Chondrocyte (in vitro differentiated cells): ENCODE data around the gene TIGD4. TPM values are rescaled to one million over a fixed set of nuclear protein-coding genes. Genes with fewer than 3 reads are reported as not detected.

Experiments
- DNase-seq: peaks from one replicate; pipeline ENCODE4 v3.0.0; 2021; ENCODE audit warnings: mixed read lengths, low spot score
- H3K27ac Mint-ChIP-seq: one replicate; pipeline ENCODE4 v1.8.0; 2021; ENCODE audit warnings: mild to moderate bottlenecking, moderate library complexity, mixed read lengths; ENCODE audit not compliant: unreplicated experiment
- H3K27me3 Mint-ChIP-seq: 2 replicates; pipeline ENCODE4 v1.8.0; 2021; ENCODE audit warnings: low read depth, mixed read lengths
- H3K36me3 Mint-ChIP-seq: 2 replicates; pipeline ENCODE4 v1.8.0; 2021; ENCODE audit warnings: low read depth, mixed read lengths
- H3K4me1 Mint-ChIP-seq: 2 replicates; pipeline ENCODE4 v1.8.0; 2021; ENCODE audit warnings: low read depth, mild to moderate bottlenecking, mixed read lengths
- H3K4me3 Mint-ChIP-seq: one replicate; pipeline ENCODE4 v1.8.0; 2021; ENCODE audit warnings: mild to moderate bottlenecking, moderate library complexity, mixed read lengths; ENCODE audit not compliant: unreplicated experiment
- H3K9me3 Mint-ChIP-seq: 2 replicates; pipeline ENCODE4 v1.8.0; 2021; ENCODE audit warnings: low read depth, mixed read lengths
- CTCF ChIP-seq: fragments of 200-600 bp; sonication (generic); IDR thresholded peaks from 2 replicates; pipeline ENCODE4 v1.5.0; 2021; ENCODE audit warnings: antibody characterized with exemption, mild to moderate bottlenecking, moderate library complexity
- total RNA-seq: library from RNA; stranded (reverse); gene quantifications from 3 replicates; pipeline ENCODE4 v1.2.1, GENCODE V29; 2021

Gene TIGD4
- total RNA-seq, 1 donor from 2014 or later = 0.20 TPM

DNA sequence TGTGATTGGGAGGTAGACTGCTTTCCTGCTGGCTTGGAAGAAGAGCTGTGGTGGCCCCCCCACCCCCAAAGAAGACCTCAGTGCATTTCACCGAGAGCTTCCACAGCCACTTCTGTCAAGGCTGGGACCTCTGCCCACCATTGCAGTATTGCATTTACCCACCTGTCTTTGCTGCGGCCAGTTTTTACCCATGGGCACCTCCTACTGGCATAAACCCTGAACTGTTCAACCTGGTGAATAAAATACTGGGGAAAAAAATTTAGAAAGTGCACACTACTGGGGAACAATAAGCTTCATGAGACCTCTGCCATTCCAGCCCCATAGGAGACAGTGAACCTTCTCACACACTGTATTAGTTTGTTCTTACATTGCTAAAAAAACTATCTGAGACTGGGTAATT lies 40.5 kb upstream of the TIGD4 start:
- Mint-ChIP-seq H3K9me3 (peaks cover 25% of the 10 kb centered on the region), H3K27ac (no peak overlapping the region), H3K4me3 (no peak overlapping the region), H3K27me3 (no peaks in the 10 kb centered on the region), H3K4me1 (peaks cover 14% of the 10 kb centered on the region), H3K36me3 (peaks cover 11% of the 10 kb centered on the region)
- TF ChIP-seq CTCF = peak; percentile 13
- DNase-seq = no peak

DNA sequence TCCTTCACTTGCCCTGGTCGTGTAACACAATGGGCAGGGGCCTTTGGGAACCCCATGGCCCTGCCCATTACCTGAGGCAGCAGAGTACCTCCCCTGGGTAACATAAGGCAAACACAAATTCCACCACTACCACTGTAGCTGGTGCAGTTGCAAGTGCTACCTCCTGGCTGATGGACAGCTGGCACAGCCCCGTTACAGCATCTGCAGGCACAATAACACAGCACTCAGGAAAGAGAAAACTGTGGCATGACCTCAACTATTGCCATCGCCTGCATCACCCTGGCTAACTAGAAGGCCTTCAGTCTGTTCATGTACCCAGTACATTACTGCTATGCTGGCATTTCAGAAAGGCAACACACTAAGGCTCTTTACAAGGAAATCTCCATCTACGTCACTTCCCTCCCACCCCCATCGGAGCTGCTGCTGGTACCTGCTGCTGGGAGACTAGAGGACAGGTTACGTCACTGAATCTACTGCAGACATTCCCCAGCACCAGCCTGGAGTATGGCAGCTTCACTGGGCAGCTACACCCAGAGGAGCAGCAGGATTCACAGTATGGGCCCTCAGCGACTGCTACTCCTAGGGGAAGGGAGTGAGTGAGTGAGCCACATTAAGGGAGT lies 39.6 kb upstream of the TIGD4 start:
- no peak overlapping the region for H3K27ac Mint-ChIP-seq
- peaks cover 14% of the 10 kb centered on the region for H3K4me1 Mint-ChIP-seq
- H3K27me3 Mint-ChIP-seq = no peaks in the 10 kb centered on the region
- no peak overlapping the region for H3K4me3 Mint-ChIP-seq
- DNase-seq = no peak
- peaks cover 26% of the 10 kb centered on the region for H3K9me3 Mint-ChIP-seq
- H3K36me3 Mint-ChIP-seq = peaks cover 13% of the 10 kb centered on the region
- TF ChIP-seq CTCF = no peak

- Mint-ChIP-seq H3K4me1 (peaks cover 14% of the 10 kb centered on the region), H3K9me3 (peaks cover 30% of the 10 kb centered on the region), H3K27ac (no peak overlapping the region), H3K4me3 (no peak overlapping the region), H3K36me3 (peaks cover 13% of the 10 kb centered on the region), H3K27me3 (no peaks in the 10 kb centered on the region)
- no peak for TF ChIP-seq CTCF
- no peak for DNase-seq
Measured at GRCh38 chr4:152817331-152817730, 37.8 kb upstream of the TIGD4 start.

DNA sequence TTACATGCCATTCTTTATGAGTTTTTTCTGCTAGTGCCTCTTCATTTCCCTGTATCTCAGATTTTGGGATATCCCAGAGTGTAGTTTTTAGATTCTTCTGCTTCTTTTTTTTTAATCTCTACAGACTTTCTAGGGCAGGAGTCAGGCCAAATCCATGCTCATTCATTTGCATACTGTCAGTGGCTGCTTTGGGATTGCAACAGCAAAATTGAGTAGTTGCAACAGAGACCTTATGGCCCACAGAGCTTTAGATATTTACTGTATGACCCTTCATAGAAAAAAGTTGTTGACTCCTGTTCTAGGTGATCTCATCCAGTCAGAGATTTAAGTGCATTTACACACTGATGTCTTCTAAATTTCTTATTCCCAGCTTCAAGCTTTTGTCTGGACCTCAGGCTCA lies 35.5 kb upstream of the TIGD4 start:
- Mint-ChIP-seq H3K27me3 (no peaks in the 10 kb centered on the region), H3K4me1 (peaks cover 14% of the 10 kb centered on the region), H3K4me3 (no peak overlapping the region), H3K36me3 (peaks cover 12% of the 10 kb centered on the region), H3K9me3 (peaks cover 25% of the 10 kb centered on the region), H3K27ac (no peak overlapping the region)
- no peak for DNase-seq
- TF ChIP-seq CTCF = no peak

DNA sequence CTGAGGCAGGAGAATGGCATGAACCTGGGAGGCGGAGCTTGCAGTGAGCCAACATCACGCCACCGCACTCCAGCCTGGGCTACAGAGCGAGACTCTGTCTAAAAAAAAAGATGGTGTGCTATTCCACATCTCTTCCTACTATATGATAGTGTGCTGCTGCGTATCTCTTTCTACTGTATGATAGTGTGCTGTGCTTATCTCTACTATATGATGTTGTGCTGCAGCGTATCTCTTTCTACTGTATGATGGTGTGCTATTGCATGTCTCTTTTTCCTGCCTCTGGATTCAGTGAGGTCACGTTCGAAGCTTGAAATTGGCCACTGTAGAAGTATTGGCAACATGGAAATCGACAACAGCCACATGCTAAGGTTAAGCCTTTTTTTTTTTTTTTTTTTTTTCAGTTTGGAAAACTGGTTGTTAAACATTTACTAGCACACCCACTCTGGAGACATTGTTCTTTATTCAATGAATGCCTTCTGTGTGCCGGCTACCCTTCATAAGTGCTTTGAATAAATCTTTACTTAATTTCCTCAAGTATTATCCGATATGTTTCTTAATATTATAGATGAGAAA lies 31.3 kb upstream of the TIGD4 start:
- Mint-ChIP-seq H3K36me3 (peaks cover 6% of the 10 kb centered on the region), H3K4me1 (peaks cover 16% of the 10 kb centered on the region), H3K9me3 (peaks cover 17% of the 10 kb centered on the region), H3K27me3 (no peaks in the 10 kb centered on the region), H3K27ac (no peak overlapping the region), H3K4me3 (no peak overlapping the region)
- no peak for DNase-seq
- no peak for TF ChIP-seq CTCF
